ENCODE measurements around the gene LYG1. TPM values are rescaled to one million over a fixed set of nuclear protein-coding genes. Genes with fewer than 3 reads are reported as not detected.

LYG1 gene
- total and polyA plus RNA-seq, 2 of the 8 experiments (the other 6 are each of a cell fraction or from before 2014, with no cell fraction given): 0.68 to 0.86 TPM

DNA sequence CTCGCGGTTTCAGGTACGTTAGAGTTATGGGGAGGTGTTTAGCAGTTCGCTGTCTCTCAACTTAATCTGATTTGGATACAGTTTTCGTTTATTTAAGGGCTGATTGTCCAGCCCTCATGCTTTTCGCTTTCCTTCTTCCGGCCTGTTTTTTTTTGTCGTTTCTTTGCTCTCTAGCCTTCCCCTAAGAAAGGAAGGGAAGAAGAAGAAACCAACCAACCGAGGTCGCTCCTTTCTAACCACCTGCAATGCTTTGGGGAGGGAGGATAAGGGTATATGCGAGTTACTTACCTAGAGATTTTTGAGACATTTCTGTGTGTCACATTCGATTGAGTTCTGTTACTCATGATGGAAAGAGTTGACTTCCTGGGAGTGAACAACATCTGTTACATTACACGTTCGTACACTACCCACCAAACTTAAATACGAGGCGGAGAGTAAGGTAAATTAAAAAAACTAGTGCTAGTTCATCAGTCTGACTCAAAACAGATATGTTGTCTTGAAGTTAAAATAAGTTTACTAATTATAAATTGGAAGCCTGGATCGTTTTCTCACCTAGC lies 37.1 kb upstream of the LYG1 start:
- Histone ChIP-seq H3K23me2 (ENCODE audit: low read depth, low read length) (peaks cover 11% of the 10 kb centered on the region), H2BK15ac (ENCODE audit: low read length) (no peak overlapping the region), H2BK120ac (replicated peaks; ENCODE audit: low read depth, low read length) (no peak overlapping the region), H4K5ac (ENCODE audit: insufficient read length, low read depth, low read length) (no peak overlapping the region), H3K9me3 (ENCODE audit: insufficient read depth in 2 of 2, low read depth in 1 of 2, low read length in 1 of 2) (no peaks in the 10 kb centered on the region), H3K79me2 (ENCODE audit: control insufficient read depth in 1 of 2, insufficient read depth in 2 of 2, low read length in 2 of 2) (peaks cover 36 to 84% of the 10 kb centered on the region in 2 experiments), H3K27ac (ENCODE audit: low read depth, low read length) (no peak overlapping the region), H2BK5ac (ENCODE audit: low read depth, low read length) (0 out of 2 replicates have a peak overlapping the region, but pooled peaks have one; percentile 49), H3K36me3 (ENCODE audit: control insufficient read depth in 2 of 4, insufficient read depth in 4 of 4, low read length in 3 of 4) (peaks cover 0 to under 1% (median 0%) of the 10 kb centered on the region in 4 experiments; a peak in 1 of 8 replicates), H4K20me1 (replicated peaks in 1 of 2; ENCODE audit: control insufficient read depth in 1 of 2, insufficient read depth in 2 of 2, low read length in 2 of 2) (peaks cover 2 to 7% of the 10 kb centered on the region in 2 experiments), H3K27me3 (replicated peaks in 1 of 4; ENCODE audit: control insufficient read depth in 3 of 4, extremely low read depth in 1 of 4, insufficient read depth in 3 of 4, low read length in 3 of 4) (no peaks in the 10 kb centered on the region), H3K23ac (ENCODE audit: insufficient read length) (no peak overlapping the region), H4K8ac (ENCODE audit: extremely low read depth, insufficient read depth, low read length) (no peak overlapping the region), H3K9ac (replicated peaks in 1 of 4; ENCODE audit: extremely low read depth in 1 of 4, low read depth in 3 of 4, low read length in 3 of 4) (peak overlapping the region; percentile 58 to 82 (median 64); a peak in 6 of 7 replicates), H3K56ac (replicated peaks; ENCODE audit: insufficient read length, low read depth, low read length) (peak overlapping the region; percentile 14), H4K91ac (replicated peaks; ENCODE audit: insufficient read length, low read length) (no peak overlapping the region), H2BK20ac (ENCODE audit: low read length) (no peak overlapping the region), H3K79me1 (ENCODE audit: low read depth, low read length) (peaks cover 3% of the 10 kb centered on the region; the same call in 1 of the 2 replicates), H3K4ac (replicated peaks; ENCODE audit: insufficient read length, low read depth, low read length) (no peak overlapping the region), H3K14ac (ENCODE audit: insufficient read length) (no peak overlapping the region), H3K4me3 (ENCODE audit: extremely low read depth in 1 of 4, insufficient read depth in 2 of 4, low read depth in 3 of 4, low read length in 4 of 4) (peak overlapping the region; percentile 77 to 90 (median 86)), H2AK5ac (ENCODE audit: low read depth, low read length) (no peak overlapping the region), H2BK12ac (ENCODE audit: low read depth, low read length) (no peak overlapping the region), H3K4me1 (replicated peaks in 1 of 4; ENCODE audit: control insufficient read depth in 3 of 4, insufficient read depth in 4 of 4, low read length in 3 of 4) (peaks cover 0 to 4% (median 0%) of the 10 kb centered on the region in 4 experiments; a peak in 1 of 7 replicates), H3K4me2 (ENCODE audit: insufficient read depth in 1 of 2, low read depth in 2 of 2, low read length in 2 of 2) (peak overlapping the region; percentile 71 to 80), H2AFZ (ENCODE audit: low read length) (no peak overlapping the region), H3K18ac (ENCODE audit: extremely low read depth, low read length) (no peak overlapping the region)
- DNase-seq (ENCODE audit: low read depth in 1 of 2, low spot score in 2 of 2) (no peak), FAIRE-seq (no peak)
- WGBS, 2 experiments (ENCODE audit: extremely low coverage in 1 of 2, insufficient coverage in 1 of 2, insufficient read length in 1 of 2, insufficient replicate concordance in 2 of 2, low coverage in 1 of 2, low lambda C conversion rate in 2 of 2, missing lambda C conversion rate in 1 of 2): 17% methylated on average over 17 of the region's 17 CpGs; no CpG with 5 or more reads in 1 of the 2 experiments
- ChIA-PET CTCF (ENCODE audit: partially characterized antibody) (interaction anchor here (0.7 to 3.2 kb wide), 9 partner anchors 8 to 284 kb away, joined by 3 to 9 read pairs (median 4); partner anchors contain the start of genes MITD1 and MRPL30), POLR2A (ENCODE audit: partially characterized antibody) (interaction anchor here (0.6 to 3.2 kb wide), 5 partner anchors 16 to 195 kb away, joined by 3 to 19 read pairs (median 3); partner anchors contain the start of genes MITD1 and MRPL30)
- TF ChIP-seq CBX5 (IDR thresholded peaks at IDR 0.05; ENCODE audit: low read depth, low read length) (no peak), MAFK (IDR thresholded peaks at IDR 0.05; ENCODE audit: low read depth, low read length) (no peak), GTF2F1 (IDR thresholded peaks at IDR 0.05; ENCODE audit: borderline replicate concordance, low read depth, low read length) (no peak), NRF1 (IDR thresholded peaks at IDR 0.05; ENCODE audit: low read depth, low read length) (no peak), RAD21 (IDR thresholded peaks at IDR 0.05 in 1 of 2, conservative IDR thresholded peaks at IDR 0.05 in 1 of 2; ENCODE audit: low read depth in 2 of 2, low read length in 2 of 2) (no peak)

Data from H1 (cell line).